ENCODE measurements around the gene CNTN1. TPM values are rescaled to one million over a fixed set of nuclear protein-coding genes. Genes with fewer than 3 reads are reported as not detected.

Gene CNTN1
- polyA plus RNA-seq, 1 of the 3 experiments (the other 2 are of a cell fraction), result 0.13 TPM

- Histone ChIP-seq H3K9ac (no peak overlapping the region), H2AFZ (ENCODE audit: low read depth) (no peak overlapping the region), H3K9me3 (no peaks in the 10 kb centered on the region), H3K4me2 (no peak overlapping the region), H3K36me3 (replicated peaks in 1 of 2; ENCODE audit: control insufficient read depth in 1 of 2, insufficient read depth in 2 of 2, low read length in 1 of 2) (no peaks in the 10 kb centered on the region), H3F3A (replicated peaks; ENCODE audit: insufficient read depth) (no peaks in the 10 kb centered on the region), H3K4me1 (ENCODE audit: control insufficient read depth in 1 of 2, insufficient read depth in 2 of 2, low read depth in 1 of 2, low read length in 1 of 2) (no peaks in the 10 kb centered on the region), H3K79me2 (ENCODE audit: insufficient read depth) (no peaks in the 10 kb centered on the region), H3K27ac (ENCODE audit: low read depth in 2 of 2, low read length in 1 of 2) (no peak overlapping the region), H3K27me3 (ENCODE audit: insufficient read depth) (no peaks in the 10 kb centered on the region), H3K9me2 (no peaks in the 10 kb centered on the region), H3K4me3 (ENCODE audit: low read depth in 2 of 2, low read length in 1 of 2) (no peak overlapping the region), H4K20me1 (ENCODE audit: insufficient read depth) (no peaks in the 10 kb centered on the region)
- ChIA-PET CTCF (no interaction called here), POLR2A (no interaction called here)
- no peak for DNase-seq
- no peak for TF ChIP-seq SMC3 (IDR thresholded peaks at IDR 0.05; ENCODE audit: low read depth, low read length)
- TF ChIP-seq RAD21 (IDR thresholded peaks at IDR 0.05; ENCODE audit: low read length), result peak; percentile 7; the same call in 1 of the 2 replicates
- WGBS (ENCODE audit: low lambda C conversion rate), result 59% methylated on average over 3 of the region's 3 CpGs
These were observed 375.9 kb downstream of the CNTN1 start for GRCh38 chr12:41067941-41068645.

GRCh38 chr12:41073633-41074472 is 381.6 kb downstream of the CNTN1 start:
- Histone ChIP-seq H3K9me3 (no peaks in the 10 kb centered on the region), H3K36me3 (replicated peaks in 1 of 2; ENCODE audit: control insufficient read depth in 1 of 2, insufficient read depth in 2 of 2, low read length in 1 of 2) (peaks cover 0 to 3% of the 10 kb centered on the region in 2 experiments), H3K4me1 (ENCODE audit: control insufficient read depth in 1 of 2, insufficient read depth in 2 of 2, low read depth in 1 of 2, low read length in 1 of 2) (no peaks in the 10 kb centered on the region), H3K9ac (no peak overlapping the region), H3K27ac (ENCODE audit: low read depth in 2 of 2, low read length in 1 of 2) (no peak overlapping the region), H3K9me2 (no peaks in the 10 kb centered on the region), H3K27me3 (ENCODE audit: insufficient read depth) (no peaks in the 10 kb centered on the region), H4K20me1 (ENCODE audit: insufficient read depth) (no peaks in the 10 kb centered on the region), H3K79me2 (ENCODE audit: insufficient read depth) (no peaks in the 10 kb centered on the region), H3K4me2 (no peak overlapping the region), H3F3A (replicated peaks; ENCODE audit: insufficient read depth) (no peaks in the 10 kb centered on the region), H2AFZ (ENCODE audit: low read depth) (no peak overlapping the region), H3K4me3 (ENCODE audit: low read depth in 2 of 2, low read length in 1 of 2) (no peak overlapping the region)
- no peak for DNase-seq
- ChIA-PET POLR2A (no interaction called here), CTCF (no interaction called here)
- TF ChIP-seq MAX (IDR thresholded peaks at IDR 0.05; ENCODE audit: low read depth), result no peak
- TF ChIP-seq USF1 (IDR thresholded peaks at IDR 0.05; ENCODE audit: borderline replicate concordance, low read depth), result no peak
- TF ChIP-seq MEF2A (IDR thresholded peaks at IDR 0.05; ENCODE audit: borderline replicate concordance, low read depth), result no peak
- no peak for TF ChIP-seq JUND (IDR thresholded peaks at IDR 0.05)
- TF ChIP-seq GABPA (IDR thresholded peaks at IDR 0.05; ENCODE audit: low read depth), result no peak
- TF ChIP-seq YY1 (IDR thresholded peaks at IDR 0.05; ENCODE audit: low read depth), result no peak
- no peak for TF ChIP-seq GATA2 (CRISPR knock-in tag; IDR thresholded peaks at IDR 0.05)
- TF ChIP-seq SIN3A (IDR thresholded peaks at IDR 0.05; ENCODE audit: borderline replicate concordance, low read depth, low read length), result no peak
- no peak for TF ChIP-seq FOXJ3 (CRISPR knock-in tag; IDR thresholded peaks at IDR 0.05)
- TF ChIP-seq EP300 (IDR thresholded peaks at IDR 0.05; ENCODE audit: borderline replicate concordance in 1 of 2, low read depth in 1 of 2, low read length in 1 of 2), result no peak
- TF ChIP-seq EZH2phosphoT487 (IDR thresholded peaks at IDR 0.05; ENCODE audit: borderline replicate concordance, low read depth), result no peak
- no peak for TF ChIP-seq TCF12 (IDR thresholded peaks at IDR 0.05)
- 81% methylated on average over 5 of the region's 5 CpGs for WGBS (ENCODE audit: low lambda C conversion rate)
